Upper lobe of left lung (tissue), 6 donors: Measurements from ENCODE around the gene CLHC1. TPM values are rescaled to one million over a fixed set of nuclear protein-coding genes. Genes with fewer than 3 reads are reported as not detected.
"Not testable (repeated sequence)": the region's sequence is repeated elsewhere in the genome, so short reads cannot be mapped to it uniquely, and the experiment has no call there.

ENCODE experiments used
- ATAC-seq, 2 donors: fragments of 200-7000 bp; cut with Tn5 transposase; one replicate each; pipeline ENCODE4 v1.9.1; 2022; ENCODE audit warnings: mild to moderate bottlenecking in 2 of 2, moderate library complexity in 2 of 2; ENCODE audit not compliant: low FRiP score in 2 of 2
- DNase-seq, 2 donors: peaks; one replicate each; pipeline ENCODE4 v3.0.0-alpha.2; 2019 to 2020
- H3K27ac ChIP-seq, 4 donors: fragments of 200-600 bp; sonication (generic); one replicate each; pipeline ENCODE4 v1.5.1; 2016 to 2019
- H3K27me3 ChIP-seq, 4 donors: fragments of 200-600 bp; sonication (generic); one replicate each; pipeline ENCODE4 v1.5.1; 2017 to 2019
- H3K36me3 ChIP-seq, 4 donors: fragments of 200-600 bp; sonication (generic); one replicate each; pipeline ENCODE4 v1.5.1; 2016 to 2019
- H3K4me1 ChIP-seq, 4 donors: fragments of 200-600 bp; sonication (generic); one replicate each; pipeline ENCODE4 v1.5.1; 2018 to 2019
- H3K4me3 ChIP-seq, 4 donors: fragments of 200-600 bp; sonication (generic); one replicate each; pipeline ENCODE4 v1.5.1; 2017 to 2019; ENCODE audit warnings: mild to moderate bottlenecking in 2 of 4, moderate library complexity in 1 of 4
- H3K9me3 ChIP-seq, 4 donors: fragments of 200-600 bp; sonication (generic); one replicate each; pipeline ENCODE4 v1.5.1; 2018 to 2019
- CTCF ChIP-seq, 6 experiments: fragments of 450-650 bp in 4 of 6; fragments of 200-600 bp in 2 of 6; sonication (generic) in 2 of 6; IDR thresholded peaks; one replicate each; pipeline ENCODE4 v1.5.1; 2016 to 2019; ENCODE audit warnings: antibody characterized with exemption in 6 of 6
- EP300 ChIP-seq, 4 donors: sonication (generic); formaldehyde crosslinking; IDR thresholded peaks; one replicate each; pipeline ENCODE4 v1.5.1; 2017; ENCODE audit warnings: antibody characterized with exemption in 4 of 4, control low read depth in 2 of 4
- POLR2A ChIP-seq, 4 donors: fragments of 450-650 bp; IDR thresholded peaks; one replicate each; pipeline ENCODE4 v1.5.1; 2016 to 2017; ENCODE audit warnings: antibody characterized with exemption in 4 of 4, mild to moderate bottlenecking in 2 of 4
- POLR2AphosphoS5 ChIP-seq, 2 donors: sonication (generic); formaldehyde crosslinking; IDR thresholded peaks; one replicate each; pipeline ENCODE4 v1.5.1; 2017; ENCODE audit warnings: antibody characterized with exemption in 2 of 2
- WGBS, 2 donors: methylation state at CpG; one replicate each; pipeline ENCODE4 v1.1.5; 2017 to 2018; 5-methylcytosine and 5-hydroxymethylcytosine counted together
- total RNA-seq, 6 donors: library from RNA; depleted of rRNA in 4 of 6; stranded (reverse); fragments of >200 nt in 4 of 6; gene quantifications; one replicate each; pipeline versions ENCODE4 v1.1.0 to v1.2.1, GENCODE V29; 2016 to 2021
- donor health status: DM: no; HTN: no; CAD: no; lungs with moderate emphysema.
- donor health status: DM: no; HTN: yes; CAD: no; lungs with severe emphysema.

The CLHC1 gene
- total RNA-seq, result 10 to 100 TPM in 4 of 6 donors, 1 to 10 TPM in 2; 3.7 to 27.1 (median 11.9) TPM

GRCh38 chr2:55232084-55232862 lies at the start of gene CLHC1, which contains the start of gene RPS27A:
CLHC1 (minus strand) TSS chr2:55232293; CDS start chr2:55222411, 9,882 bp downstream.
RPS27A (plus strand) TSS chr2:55232688; CDS start chr2:55232825, 137 bp downstream.
- Histone ChIP-seq H3K36me3 (peaks cover 9 to 37% (median 18%) of the 10 kb centered on the region in 4 donors), H3K9me3 (no peaks in the 10 kb centered on the region), H3K27ac (peak within 1 kb of the TSS; percentile 89 to 94 (median 92)), H3K4me1 (peaks cover 28 to 47% (median 34%) of the 10 kb centered on the region in 4 donors), H3K27me3 (no peaks in the 10 kb centered on the region), H3K4me3 (peak within 1 kb of the TSS; percentile 55 to 94 (median 79))
- peak; percentile 93 for DNase-seq
- 0% methylated on average over 23 to 37 of the region's 37 CpGs for WGBS, 2 donors
- ATAC-seq, result peak; percentile 97
- TF ChIP-seq CTCF (IDR thresholded peaks at IDR 0.05) (peak in 4 of 6 experiments; percentile 6 to 20 (median 15)), EP300 (IDR thresholded peaks at IDR 0.05) (peak in 1 of 4 donors; percentile 58), POLR2A (IDR thresholded peaks at IDR 0.05) (peak in 3 of 4 donors; percentile 86 to 87 (median 87)), POLR2AphosphoS5 (IDR thresholded peaks at IDR 0.05) (peak; percentile 80 to 92)

GRCh38 chr2:55280851-55281546 lies 48.9 kb upstream of the CLHC1 start:
- not testable (repeated sequence) for H3K9me3 ChIP-seq, H3K27me3 ChIP-seq, H3K27ac ChIP-seq, DNase-seq, H3K36me3 ChIP-seq, ATAC-seq, H3K4me3 ChIP-seq
- peaks cover 0 to 16% (median 6%) of the 10 kb centered on the region in 4 donors for H3K4me1 ChIP-seq
- 91 to 95% methylated on average over 5 of the region's 5 CpGs for WGBS, 2 donors

- 72 to 75% methylated on average over 7 of the region's 7 CpGs for WGBS, 2 donors
- H3K9me3 ChIP-seq, H3K36me3 ChIP-seq, ATAC-seq, H3K27ac ChIP-seq, H3K27me3 ChIP-seq, H3K4me3 ChIP-seq, DNase-seq: not testable (repeated sequence)
- peaks cover 0 to 16% (median 6%) of the 10 kb centered on the region in 4 donors for H3K4me1 ChIP-seq
Measured at GRCh38 chr2:55279859-55280424, 47.8 kb upstream of the CLHC1 start.

GRCh38 chr2:55279214-55279835 lies 47.2 kb upstream of the CLHC1 start:
- not testable (repeated sequence) for DNase-seq, ATAC-seq, H3K27ac ChIP-seq, H3K9me3 ChIP-seq, H3K27me3 ChIP-seq, H3K36me3 ChIP-seq, H3K4me3 ChIP-seq
- WGBS, 2 donors, result 62 to 65% methylated on average over 10 of the region's 10 CpGs
- H3K4me1 ChIP-seq, result peaks cover 0 to 16% (median 6%) of the 10 kb centered on the region in 4 donors

GRCh38 chr2:55277310-55277709 lies 45.2 kb upstream of the CLHC1 start:
- TF ChIP-seq POLR2A (IDR thresholded peaks at IDR 0.05), result no peak
- Histone ChIP-seq H3K4me1 (no peaks in the 10 kb centered on the region), H3K27ac (no peak overlapping the region), H3K36me3 (no peaks in the 10 kb centered on the region), H3K27me3 (no peaks in the 10 kb centered on the region), H3K4me3 (no peak overlapping the region), H3K9me3 (no peaks in the 10 kb centered on the region)
- ATAC-seq, result no peak
- DNase-seq, result no peak
- WGBS, 2 donors, result 71 to 72% methylated on average over 3 of the region's 3 CpGs

- not testable (repeated sequence) for H3K27me3 ChIP-seq, H3K27ac ChIP-seq, H3K36me3 ChIP-seq, ATAC-seq, H3K9me3 ChIP-seq, DNase-seq, H3K4me1 ChIP-seq, H3K4me3 ChIP-seq
- WGBS, 2 donors, result 82 to 84% methylated on average over 2 of the region's 2 CpGs
Measured at GRCh38 chr2:55274346-55274745, 42.3 kb upstream of the CLHC1 start.

GRCh38 chr2:55269645-55269990 lies 37.5 kb upstream of the CLHC1 start:
- WGBS, 2 donors, result 41 to 48% methylated on average over 7 of the region's 7 CpGs
- DNase-seq (no peak), ATAC-seq (peak in 1 of 2 donors; percentile 10)

More at GRCh38 chr2:55269645-55269990, 37.5 kb upstream of the CLHC1 start:
- Histone ChIP-seq H3K27ac (peak overlapping the region; percentile 87 to 93 (median 89)), H3K4me1 (peaks cover 11 to 18% (median 14%) of the 10 kb centered on the region in 4 donors), H3K4me3 (peak overlapping the region; percentile 61 to 83 (median 70)), H3K9me3 (no peaks in the 10 kb centered on the region), H3K27me3 (no peaks in the 10 kb centered on the region), H3K36me3 (peaks cover 0 to 15% (median 7%) of the 10 kb centered on the region in 4 donors)
- TF ChIP-seq POLR2AphosphoS5 (IDR thresholded peaks at IDR 0.05) (no peak), CTCF (IDR thresholded peaks at IDR 0.05) (no peak), POLR2A (IDR thresholded peaks at IDR 0.05) (no peak), EP300 (IDR thresholded peaks at IDR 0.05) (no peak)
